GM19193 (cell line): ENCODE measurements around the gene RAMP1.

Source experiments
- POLR2A ChIP-seq: IDR thresholded peaks from 4 replicates; pipeline ENCODE4 v1.6.1; 2011; ENCODE audit not compliant: insufficient read depth, insufficient read length; ENCODE audit errors: extremely low read depth

Gene RAMP1

DNA sequence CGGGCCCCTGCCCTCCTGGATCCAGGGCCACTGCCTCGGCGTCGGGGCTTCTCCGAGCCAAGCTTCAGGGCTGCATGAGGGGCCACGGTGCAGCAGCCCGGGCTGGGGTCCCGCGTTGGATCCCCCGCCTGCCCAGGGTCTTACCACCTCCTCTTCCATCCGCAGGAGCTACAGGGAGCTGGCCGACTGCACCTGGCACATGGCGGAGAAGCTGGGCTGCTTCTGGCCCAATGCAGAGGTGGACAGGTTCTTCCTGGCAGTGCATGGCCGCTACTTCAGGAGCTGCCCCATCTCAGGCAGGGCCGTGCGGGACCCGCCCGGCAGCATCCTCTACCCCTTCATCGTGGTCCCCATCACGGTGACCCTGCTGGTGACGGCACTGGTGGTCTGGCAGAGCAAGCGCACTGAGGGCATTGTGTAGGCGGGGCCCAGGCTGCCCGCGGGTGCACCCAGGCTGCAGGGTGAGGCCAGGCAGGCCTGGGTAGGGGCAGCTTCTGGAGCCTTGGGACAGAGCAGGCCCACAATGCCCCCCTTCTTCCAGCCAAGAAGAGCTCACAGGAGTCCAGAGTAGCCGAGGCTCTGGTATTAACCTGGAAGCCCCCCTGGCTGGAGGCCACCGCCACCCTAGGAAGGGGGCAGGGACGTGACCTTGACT is 52.1 kb downstream of the RAMP1 start:
- TF ChIP-seq POLR2A: no peak

DNA sequence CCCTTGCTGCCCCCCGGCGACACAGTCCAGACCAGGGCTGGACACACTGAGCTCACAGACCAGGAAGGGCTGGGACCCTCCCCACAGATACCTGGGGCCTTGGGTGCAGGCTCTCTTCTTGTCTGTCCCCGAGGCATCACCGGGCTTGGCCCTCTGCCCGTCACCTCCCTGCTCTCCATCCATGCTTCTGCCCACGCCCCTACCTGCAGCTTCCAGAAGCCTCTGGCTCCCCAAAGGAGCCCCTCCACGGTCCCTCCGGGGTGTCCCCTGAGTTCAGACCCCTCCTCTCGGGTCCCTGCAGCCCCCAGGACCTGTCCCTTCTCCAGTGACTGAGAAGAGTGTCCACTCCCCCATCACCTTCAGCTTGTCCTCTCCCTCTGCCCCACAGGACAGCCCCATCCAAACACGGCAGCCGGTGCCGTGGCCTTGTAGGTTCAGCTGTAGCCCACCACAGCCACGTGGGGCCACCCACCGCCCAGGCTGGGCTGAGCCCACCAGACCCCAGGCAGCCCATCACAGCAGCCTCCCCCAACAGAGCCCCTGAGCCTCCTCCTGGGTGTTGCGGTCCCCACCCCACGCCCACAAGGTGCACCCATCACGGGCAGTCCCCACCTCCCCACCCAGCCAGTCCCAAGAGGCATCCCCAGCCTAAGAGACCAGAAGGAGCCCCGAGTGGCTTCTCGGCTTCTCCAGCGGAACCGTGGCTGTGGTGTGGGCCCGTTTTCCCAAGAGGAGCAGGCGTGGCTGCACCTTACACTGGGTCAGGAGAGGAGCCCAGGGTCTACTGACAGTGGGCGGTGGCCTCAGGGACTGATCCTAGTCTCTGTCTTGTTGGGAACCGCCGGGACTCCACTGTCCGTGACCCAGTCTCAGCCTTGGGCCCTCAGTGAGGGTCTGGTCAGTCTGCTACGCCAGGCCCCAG is 53.1 kb downstream of the RAMP1 start:
- no peak for TF ChIP-seq POLR2A

DNA sequence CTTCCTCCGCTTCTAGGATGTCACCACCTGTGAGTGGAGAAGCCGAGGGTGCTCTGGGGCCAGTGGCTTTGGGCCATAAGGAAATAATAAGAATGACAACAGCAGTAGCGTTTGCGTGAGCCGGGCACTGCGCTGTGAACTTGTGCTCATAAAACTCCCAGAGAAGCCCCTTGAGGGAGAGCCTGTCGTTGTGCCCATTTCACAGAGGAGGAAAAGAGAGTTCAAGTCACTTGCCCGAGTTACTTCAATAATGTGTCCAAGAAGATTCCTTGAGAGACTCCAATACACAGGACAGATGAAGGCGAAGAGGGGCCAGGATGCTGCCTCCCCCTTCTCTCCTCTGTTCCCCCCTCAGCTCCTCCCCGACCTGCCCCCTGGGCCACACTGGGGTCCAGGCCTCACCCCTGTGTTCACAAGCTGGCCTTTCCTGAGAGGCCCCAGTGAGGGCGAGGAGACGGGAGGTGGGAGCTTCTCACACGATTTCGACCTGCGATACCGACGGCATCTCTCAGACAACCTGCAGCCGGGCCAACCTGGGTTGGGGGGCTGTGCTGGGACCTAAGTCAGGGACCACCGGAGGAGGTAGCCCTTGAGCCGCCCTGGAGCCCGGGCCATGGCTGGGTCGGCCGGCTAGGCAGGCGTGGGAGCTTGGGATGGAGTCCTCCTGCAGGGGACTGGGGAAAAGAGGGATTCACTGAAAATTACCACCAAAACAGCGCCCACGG is 53.9 kb downstream of the RAMP1 start:
- no peak for TF ChIP-seq POLR2A

- no peak for TF ChIP-seq POLR2A
These were observed 56.2 kb downstream of the RAMP1 start for GRCh38 chr2:237915576-237915975.

DNA sequence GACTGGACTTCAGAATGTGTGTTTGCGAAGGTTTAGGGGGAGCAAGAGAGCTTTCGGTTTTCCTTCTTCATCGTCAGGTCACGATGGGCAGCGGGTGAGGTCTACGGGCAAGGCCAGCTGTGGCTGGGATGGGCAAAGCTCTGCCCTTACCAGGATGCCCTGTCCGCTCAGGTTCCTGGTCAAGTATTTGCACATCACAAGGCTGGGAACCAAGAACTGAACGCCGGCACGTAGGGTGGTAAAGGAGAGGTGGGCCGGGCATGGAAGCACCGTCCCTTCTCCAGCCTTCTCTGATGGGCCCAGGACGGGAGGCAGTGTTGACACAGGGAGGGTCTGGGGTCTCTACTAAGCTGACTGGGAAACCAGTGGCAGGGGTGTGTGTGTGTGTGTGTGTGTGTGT is 56.9 kb downstream of the RAMP1 start:
- no peak for TF ChIP-seq POLR2A

DNA sequence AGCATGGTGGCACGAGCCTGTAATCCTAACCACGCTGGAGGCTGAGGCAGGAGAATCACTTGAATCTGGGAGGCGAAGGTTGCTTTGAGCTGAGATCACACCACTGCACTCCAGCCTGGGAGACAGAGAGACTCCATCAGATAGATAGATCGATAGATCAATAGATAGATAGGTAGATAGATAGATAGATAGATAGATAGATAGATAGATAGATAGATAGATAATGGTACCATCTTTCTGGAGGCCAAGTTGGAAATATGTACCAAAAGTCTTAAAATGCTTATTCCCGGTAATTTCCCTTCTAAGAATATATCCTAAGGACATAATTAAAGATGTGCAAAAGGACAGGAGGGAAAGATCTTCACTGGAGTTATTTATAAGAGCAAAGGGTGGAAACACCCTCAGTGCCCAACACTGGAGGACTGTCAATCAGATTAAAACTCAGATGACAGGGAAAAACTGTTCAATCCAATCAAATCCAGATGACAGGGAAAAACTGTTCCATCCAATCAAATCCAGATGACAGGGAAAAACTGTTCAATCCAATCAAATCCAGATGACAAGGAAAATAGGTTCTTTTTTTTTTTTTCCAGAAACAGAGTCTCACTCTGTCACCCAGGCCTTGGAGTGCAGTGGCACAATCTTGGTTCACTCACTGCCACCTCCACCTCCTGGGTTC is 58.4 kb downstream of the RAMP1 start:
- TF ChIP-seq POLR2A: no peak

GRCh38 chr2:237919593-237919992 is 60.2 kb downstream of the RAMP1 start:
- TF ChIP-seq POLR2A: no peak

DNA sequence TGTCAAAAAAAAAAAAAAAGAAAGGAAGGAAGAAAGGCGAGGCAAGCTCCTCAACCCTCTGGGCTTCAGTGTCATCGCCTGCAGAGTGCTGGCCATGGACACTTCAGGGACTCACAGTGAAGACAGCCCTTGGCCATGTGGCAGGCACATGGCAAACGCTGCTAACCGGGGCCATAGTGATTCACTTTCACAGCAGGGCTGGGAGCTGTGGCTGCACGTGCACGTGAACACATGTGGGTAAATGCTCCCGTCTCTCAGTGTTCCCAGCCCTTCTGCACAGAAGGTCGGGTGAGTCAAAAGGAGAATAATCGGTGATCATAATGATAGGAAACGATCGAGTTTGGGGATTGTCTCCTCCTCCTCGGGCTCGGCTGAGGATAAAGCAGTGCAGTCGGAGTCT is 61.2 kb downstream of the RAMP1 start:
- no peak for TF ChIP-seq POLR2A

DNA sequence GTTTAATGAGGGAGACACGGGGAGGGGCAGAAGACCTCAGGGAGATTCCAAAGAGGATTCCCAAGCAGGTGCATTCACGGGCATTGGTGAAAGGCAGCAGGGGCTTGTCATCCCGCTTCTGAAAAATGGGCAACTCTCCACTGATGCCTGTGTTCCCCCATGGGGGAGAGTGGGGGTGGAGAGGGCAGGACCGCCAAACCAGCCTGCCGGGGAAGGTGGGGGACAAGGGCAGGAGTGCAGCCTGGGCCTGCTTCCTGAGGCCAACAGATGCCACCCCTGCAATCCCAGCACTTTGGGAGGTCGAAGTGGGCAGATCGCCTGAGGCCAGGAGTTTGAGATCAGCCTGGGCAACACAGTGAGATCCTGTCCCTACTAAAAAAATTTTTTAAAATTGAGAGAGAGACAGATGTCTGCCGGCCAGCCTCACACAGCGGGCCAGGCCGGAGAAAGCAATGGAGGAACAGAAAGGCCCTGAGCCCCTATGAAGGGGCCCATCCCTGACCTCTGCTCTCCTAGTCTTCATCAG is 62.6 kb downstream of the RAMP1 start:
- TF ChIP-seq POLR2A: no peak

DNA sequence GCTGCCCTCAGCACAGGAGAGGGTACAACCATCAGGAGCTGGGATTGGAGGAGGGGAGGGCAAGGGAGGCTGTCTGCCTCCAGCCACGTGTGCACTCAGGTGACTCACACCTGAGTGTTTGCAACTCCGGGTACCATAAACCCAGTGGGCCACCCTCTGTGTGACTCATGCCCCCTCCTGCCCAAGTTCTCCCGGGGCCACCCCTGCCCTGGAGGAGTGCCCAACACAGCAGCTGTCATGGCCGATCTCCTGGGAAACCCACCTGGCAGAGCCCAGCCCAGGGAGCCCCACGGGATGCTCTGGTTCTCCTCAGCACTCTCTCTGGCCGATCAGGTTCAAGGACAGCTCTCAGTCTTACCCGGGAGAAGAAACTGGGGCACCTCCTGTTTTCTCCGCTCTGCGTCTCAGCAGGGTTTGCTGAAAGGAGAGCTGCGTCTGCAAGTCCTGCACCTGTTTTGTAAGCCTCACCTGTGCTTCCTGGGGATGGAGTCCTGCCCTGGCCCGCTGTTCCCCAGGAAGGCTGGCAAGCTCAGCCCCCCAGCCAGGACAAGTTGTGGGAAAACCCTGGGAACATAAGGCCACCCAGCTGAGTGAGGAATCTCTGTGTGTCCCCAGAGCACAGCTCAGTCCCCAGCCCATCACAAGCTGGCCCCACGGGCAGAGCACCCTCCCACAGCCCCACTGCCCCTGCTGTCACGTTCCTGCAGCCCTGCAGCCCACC is 63.4 kb downstream of the RAMP1 start:
- TF ChIP-seq POLR2A: no peak

- no peak for TF ChIP-seq POLR2A
These were observed 64.2 kb downstream of the RAMP1 start for GRCh38 chr2:237923481-237924163.

DNA sequence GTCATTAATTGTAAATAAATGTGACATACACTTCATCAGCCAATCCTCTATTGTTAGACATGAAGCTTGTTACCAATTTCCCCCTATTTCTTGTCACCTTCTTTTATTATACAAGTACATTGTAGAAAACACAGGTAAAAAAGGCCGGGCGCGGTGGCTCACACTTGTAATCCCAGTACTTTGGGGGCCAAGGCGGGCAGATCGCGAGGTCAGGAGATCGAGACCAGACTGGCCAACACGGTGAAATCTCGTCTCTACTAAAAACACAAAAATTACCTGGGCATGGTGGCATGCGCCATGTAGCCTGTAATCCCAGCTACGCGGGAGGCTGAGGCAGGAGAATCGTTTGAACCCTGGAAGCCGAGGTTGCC is 64.7 kb downstream of the RAMP1 start:
- TF ChIP-seq POLR2A: no peak

DNA sequence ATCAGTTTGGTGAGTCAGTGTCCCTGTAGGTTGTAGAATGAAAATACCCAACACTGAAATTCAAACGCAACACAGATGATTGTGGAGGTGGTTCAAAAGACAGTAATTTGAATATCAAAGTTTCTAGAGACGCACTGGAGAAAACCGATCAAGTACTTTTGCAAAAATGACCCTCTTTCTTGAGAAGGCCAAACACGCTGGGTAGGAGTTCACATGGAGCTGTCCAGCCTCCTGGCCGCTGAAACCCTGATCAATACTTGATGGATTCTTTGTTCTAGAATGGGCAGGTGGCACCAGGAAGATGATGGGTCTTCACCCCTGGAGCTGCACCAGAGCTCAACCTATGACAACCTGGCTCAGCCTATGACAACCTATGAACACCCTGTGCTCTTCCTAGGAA is 67.7 kb downstream of the RAMP1 start:
- TF ChIP-seq POLR2A: no peak

DNA sequence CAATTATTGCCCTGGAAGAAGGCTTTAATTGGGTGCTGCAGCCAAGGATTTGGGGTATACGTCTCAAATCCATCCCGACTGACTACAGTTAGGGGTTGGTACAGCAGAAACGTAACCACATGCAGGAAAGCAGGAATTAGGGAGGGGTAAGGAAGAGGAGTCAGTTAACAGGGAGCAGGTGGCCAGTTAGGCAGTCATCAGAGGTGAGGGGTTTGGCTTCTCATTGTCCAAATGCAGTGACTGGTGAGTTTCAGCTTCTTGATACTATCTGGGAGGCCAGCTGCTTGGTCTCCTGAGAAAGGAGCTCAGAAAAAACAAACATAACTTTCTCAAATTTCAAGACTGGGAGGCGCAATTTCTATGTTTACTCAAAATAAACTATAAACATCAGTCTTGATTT is 68.6 kb downstream of the RAMP1 start:
- no peak for TF ChIP-seq POLR2A
